ENCODE data around the gene NCF2. TPM values are rescaled to one million over a fixed set of nuclear protein-coding genes. Genes with fewer than 3 reads are reported as not detected.

Gene NCF2
- polyA plus RNA-seq, 1 experiment: 0.43 TPM

DNA sequence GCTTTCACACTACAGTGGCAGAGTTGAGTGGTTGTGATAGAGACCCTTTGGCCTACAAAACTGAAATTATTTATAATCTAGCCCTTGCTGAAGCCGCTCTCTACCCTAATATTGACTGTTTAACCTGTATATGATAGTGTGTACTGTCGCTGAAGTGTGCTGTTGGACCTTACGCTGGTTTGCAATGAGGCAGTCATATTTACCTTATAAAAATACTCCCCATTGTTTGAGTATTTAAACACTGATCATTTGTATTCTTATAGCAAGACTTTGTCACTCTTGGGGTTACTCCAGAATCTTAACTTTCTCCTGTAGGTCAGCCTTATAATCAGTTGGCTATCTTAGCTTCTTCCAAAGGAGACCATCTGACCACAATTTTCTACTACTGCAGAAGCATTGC, 61.7 kb downstream of the NCF2 start:
- TF ChIP-seq, protein P1, sequence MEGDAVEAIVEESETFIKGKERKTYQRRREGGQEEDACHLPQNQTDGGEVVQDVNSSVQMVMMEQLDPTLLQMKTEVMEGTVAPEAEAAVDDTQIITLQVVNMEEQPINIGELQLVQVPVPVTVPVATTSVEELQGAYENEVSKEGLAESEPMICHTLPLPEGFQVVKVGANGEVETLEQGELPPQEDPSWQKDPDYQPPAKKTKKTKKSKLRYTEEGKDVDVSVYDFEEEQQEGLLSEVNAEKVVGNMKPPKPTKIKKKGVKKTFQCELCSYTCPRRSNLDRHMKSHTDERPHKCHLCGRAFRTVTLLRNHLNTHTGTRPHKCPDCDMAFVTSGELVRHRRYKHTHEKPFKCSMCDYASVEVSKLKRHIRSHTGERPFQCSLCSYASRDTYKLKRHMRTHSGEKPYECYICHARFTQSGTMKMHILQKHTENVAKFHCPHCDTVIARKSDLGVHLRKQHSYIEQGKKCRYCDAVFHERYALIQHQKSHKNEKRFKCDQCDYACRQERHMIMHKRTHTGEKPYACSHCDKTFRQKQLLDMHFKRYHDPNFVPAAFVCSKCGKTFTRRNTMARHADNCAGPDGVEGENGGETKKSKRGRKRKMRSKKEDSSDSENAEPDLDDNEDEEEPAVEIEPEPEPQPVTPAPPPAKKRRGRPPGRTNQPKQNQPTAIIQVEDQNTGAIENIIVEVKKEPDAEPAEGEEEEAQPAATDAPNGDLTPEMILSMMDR (IDR thresholded peaks at IDR 0.05; ENCODE audit: low read depth, low read length): no peak
- no peaks in the 10 kb centered on the region for H3K27me3 ChIP-seq (ENCODE audit: control insufficient read depth, insufficient read depth, low read length)
- no peak for DNase-seq (ENCODE audit: low read depth, low spot score)
- H3K9me3 ChIP-seq (ENCODE audit: control insufficient read depth, insufficient read depth, low read length): no peaks in the 10 kb centered on the region
- no peak overlapping the region for H3K4me3 ChIP-seq (ENCODE audit: low read depth, low read length)
- ChIA-PET CTCF (no interaction called here), POLR2A (no interaction called here)
- no peak overlapping the region for H3K27ac ChIP-seq (ENCODE audit: low read depth, low read length)

DNA sequence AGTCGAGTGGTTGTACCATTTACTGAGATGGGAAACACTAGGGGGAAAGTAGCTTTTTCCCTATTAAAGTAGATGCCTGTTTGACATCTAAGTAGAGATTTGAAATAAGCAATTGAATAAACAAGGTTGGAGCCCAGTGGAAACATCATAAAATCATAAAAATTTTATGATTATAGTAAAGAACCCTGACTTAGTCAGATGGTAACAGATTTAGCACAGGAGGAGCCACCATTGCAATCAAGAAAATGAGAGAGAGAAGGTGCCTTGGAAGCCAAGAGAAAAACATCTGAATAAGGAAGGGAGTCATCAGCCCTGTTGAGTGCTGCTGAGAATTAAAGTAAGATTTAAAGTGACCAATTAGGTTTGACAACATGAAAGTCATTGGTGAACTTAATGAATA, 68.2 kb downstream of the NCF2 start:
- ChIA-PET CTCF (interaction anchor here (0.9 kb wide), 1 partner anchor 133 kb away, joined by 3 read pairs; no protein-coding TSS in a partner anchor), POLR2A (interaction anchor here (0.5 kb wide), 1 partner anchor 16 kb away, joined by 8 read pairs; no protein-coding TSS in a partner anchor)
- H3K9me3 ChIP-seq (ENCODE audit: control insufficient read depth, insufficient read depth, low read length): no peaks in the 10 kb centered on the region
- no peak overlapping the region for H3K27ac ChIP-seq (ENCODE audit: low read depth, low read length)
- no peak for DNase-seq (ENCODE audit: low read depth, low spot score)
- no peak overlapping the region for H3K4me3 ChIP-seq (ENCODE audit: low read depth, low read length)
- TF ChIP-seq, protein P1 (IDR thresholded peaks at IDR 0.05; ENCODE audit: low read depth, low read length): no peak
- H3K27me3 ChIP-seq (ENCODE audit: control insufficient read depth, insufficient read depth, low read length): no peaks in the 10 kb centered on the region

DNA sequence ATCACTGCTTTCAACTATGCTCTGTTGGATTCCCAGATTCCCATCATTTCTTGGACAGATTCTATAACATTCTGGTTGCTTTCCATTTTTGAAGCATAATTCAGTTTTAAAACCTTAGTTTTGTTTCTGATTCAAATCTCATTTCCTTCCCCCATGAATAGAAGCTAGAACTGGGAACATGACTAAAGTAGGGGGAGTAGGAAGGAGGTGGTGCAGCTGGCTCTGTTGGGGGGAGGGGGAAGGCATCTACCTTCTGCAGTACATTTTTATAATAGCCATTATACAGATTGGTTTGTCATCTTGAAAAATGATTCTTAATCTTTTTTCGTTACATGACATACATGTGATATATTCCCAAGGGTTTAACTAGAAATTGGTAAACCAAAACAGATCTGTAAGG, 69.9 kb downstream of the NCF2 start:
- CTCF ChIA-PET: no interaction called here

DNA sequence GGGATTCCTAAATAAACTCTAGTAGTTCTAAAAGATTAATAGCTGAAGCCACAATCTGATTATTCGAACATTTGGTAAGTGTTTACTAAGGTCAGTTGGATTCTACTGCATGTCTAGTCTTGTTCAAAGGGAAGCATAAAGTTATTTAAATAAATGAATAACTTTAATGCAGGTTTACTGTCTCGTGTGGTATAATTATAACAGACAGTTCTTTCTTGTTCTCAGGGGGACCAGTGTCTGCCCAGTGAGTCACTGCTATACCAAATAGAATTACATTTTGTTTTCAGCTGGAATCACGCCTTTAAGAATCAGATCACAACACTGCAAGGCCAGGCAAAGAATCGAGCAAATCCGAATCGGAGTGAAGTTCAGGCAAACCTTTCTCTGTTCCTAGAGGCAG, 72.9 kb downstream of the NCF2 start:
- ChIA-PET POLR2A (no interaction called here), CTCF (no interaction called here)
- no peak overlapping the region for H3K4me3 ChIP-seq (ENCODE audit: low read depth, low read length)
- H3K9me3 ChIP-seq (ENCODE audit: control insufficient read depth, insufficient read depth, low read length): no peaks in the 10 kb centered on the region
- no peak for DNase-seq (ENCODE audit: low read depth, low spot score)
- TF ChIP-seq, protein P1 (IDR thresholded peaks at IDR 0.05; ENCODE audit: low read depth, low read length): no peak
- H3K27ac ChIP-seq (ENCODE audit: low read depth, low read length): no peak overlapping the region
- no peaks in the 10 kb centered on the region for H3K27me3 ChIP-seq (ENCODE audit: control insufficient read depth, insufficient read depth, low read length)

More for the DNA sequence above, 69.9 kb downstream of the NCF2 start:
- POLR2A ChIA-PET: no interaction called here
- Histone ChIP-seq H3K27me3 (ENCODE audit: control insufficient read depth, insufficient read depth, low read length) (no peaks in the 10 kb centered on the region), H3K27ac (ENCODE audit: low read depth, low read length) (no peak overlapping the region), H3K4me3 (ENCODE audit: low read depth, low read length) (no peak overlapping the region), H3K9me3 (ENCODE audit: control insufficient read depth, insufficient read depth, low read length) (no peaks in the 10 kb centered on the region)
- no peak for DNase-seq (ENCODE audit: low read depth, low spot score)
- TF ChIP-seq, protein P1 (IDR thresholded peaks at IDR 0.05; ENCODE audit: low read depth, low read length): no peak

DNA sequence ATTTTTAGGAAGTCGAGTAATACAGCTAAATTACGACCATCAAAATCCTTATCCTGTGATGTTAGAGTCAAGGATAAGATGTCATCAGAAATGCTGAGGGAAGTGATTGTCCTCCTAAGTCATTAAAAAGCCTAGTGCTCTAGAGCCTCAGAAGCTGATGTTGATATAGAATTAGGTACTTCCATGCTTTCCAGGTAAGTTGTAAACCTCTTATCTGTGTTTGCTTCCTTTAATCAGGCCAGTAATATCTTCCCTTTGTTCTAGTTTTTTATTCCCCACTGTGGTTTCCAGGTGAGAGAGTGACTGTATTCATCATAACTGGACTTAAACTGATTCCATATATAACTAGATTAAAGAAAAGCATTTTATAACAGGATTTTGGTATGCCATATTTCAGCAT, 73.5 kb downstream of the NCF2 start:
- TF ChIP-seq, protein P1 (IDR thresholded peaks at IDR 0.05; ENCODE audit: low read depth, low read length): no peak
- Histone ChIP-seq H3K27ac (ENCODE audit: low read depth, low read length) (no peak overlapping the region), H3K4me3 (ENCODE audit: low read depth, low read length) (no peak overlapping the region), H3K27me3 (ENCODE audit: control insufficient read depth, insufficient read depth, low read length) (no peaks in the 10 kb centered on the region), H3K9me3 (ENCODE audit: control insufficient read depth, insufficient read depth, low read length) (no peaks in the 10 kb centered on the region)
- DNase-seq (ENCODE audit: low read depth, low spot score): no peak
- ChIA-PET POLR2A (no interaction called here), CTCF (no interaction called here)

All from AG04450 (cell line).